ENCODE data around the gene C12orf56.

DNA sequence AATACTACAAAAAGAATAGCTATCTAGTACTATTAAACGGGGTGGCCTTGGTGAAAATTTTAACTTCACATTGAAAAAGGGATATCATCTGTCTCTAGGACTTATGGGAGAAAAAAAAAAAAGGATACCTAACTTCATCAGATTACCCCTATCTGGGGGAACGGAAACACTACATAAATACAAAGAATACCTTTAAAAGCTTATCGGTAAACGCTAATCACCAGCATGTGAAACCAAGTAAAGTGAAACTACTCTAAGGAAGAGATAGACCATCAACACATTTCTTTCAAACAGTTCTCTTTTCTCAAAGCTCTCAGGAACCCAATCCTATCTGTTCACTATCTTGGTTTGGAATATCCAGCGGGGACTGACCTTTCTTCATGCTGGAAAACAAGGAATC is 172.0 kb downstream of the C12orf56 start:
- TF ChIP-seq EZH2 (IDR thresholded peaks at IDR 0.05; ENCODE audit: low read length, unreplicated experiment) (no peak), CTCF (conservative IDR thresholded peaks at IDR 0.05; ENCODE audit: low read depth, low read length) (no peak), EZH2phosphoT487 (IDR thresholded peaks at IDR 0.05; ENCODE audit: borderline replicate concordance, low read length) (no peak)

All from PC-3 (cell line).